CD8-positive, alpha-beta memory T cell (primary cell): Measurements from ENCODE around the gene MIOX. TPM values are rescaled to one million over a fixed set of nuclear protein-coding genes. Genes with fewer than 3 reads are reported as not detected.

Experiments used
- CTCF ChIA-PET: fragments of 350-600 bp; sonication (Branson Sonifier 250); formaldehyde crosslinking; loops from one replicate; lab custom pipeline; 2021; ENCODE audit warnings: antibody characterized with exemption; lab: Charles Lee
- POLR2A ChIA-PET: fragments of 350-600 bp; sonication (Branson Sonifier 250); formaldehyde crosslinking; loops from one replicate; lab custom pipeline; 2021; ENCODE audit warnings: antibody characterized with exemption; lab: Charles Lee
- DNase-seq, 5 donors: peaks; one replicate each; pipeline versions ENCODE4 v3.0.0 to v3.0.0-alpha.2; 2020 to 2022; ENCODE audit warnings: mixed read lengths in 1 of 5
- H3K27ac ChIP-seq: one replicate; pipeline ENCODE4 v1.7.0; 2013; ENCODE audit warnings: low read depth, mild to moderate bottlenecking, low read length, moderate library complexity
- H3K27me3 ChIP-seq: 2 replicates; pipeline ENCODE4 v1.7.0; 2013; ENCODE audit warnings: low read length, mild to moderate bottlenecking; ENCODE audit not compliant: insufficient read depth, poor library complexity, severe bottlenecking
- H3K36me3 ChIP-seq: 2 replicates; pipeline ENCODE4 v1.7.0; 2013; ENCODE audit warnings: mild to moderate bottlenecking, low read length, moderate library complexity; ENCODE audit not compliant: insufficient read depth
- H3K4me1 ChIP-seq: 2 replicates; pipeline ENCODE4 v1.7.0; 2013; ENCODE audit warnings: mild to moderate bottlenecking, low read length, moderate library complexity; ENCODE audit not compliant: insufficient read depth
- H3K4me3 ChIP-seq: 2 replicates; pipeline ENCODE4 v1.7.0; 2013; ENCODE audit warnings: mild to moderate bottlenecking, low read length
- H3K9me3 ChIP-seq: 2 replicates; pipeline ENCODE4 v1.7.0; 2013; ENCODE audit warnings: mild to moderate bottlenecking, low read length
- H3K27ac Mint-ChIP-seq, 8 donors: one replicate each; pipeline ENCODE4 v1.8.0; 2020 to 2021; ENCODE audit warnings: mixed read lengths in 8 of 8, mild to moderate bottlenecking in 6 of 8, inconsistent platforms in 3 of 8, moderate library complexity in 3 of 8
- H3K27me3 Mint-ChIP-seq, 2 donors: one replicate each; pipeline ENCODE4 v1.8.0; 2020 to 2021; ENCODE audit warnings: mixed read lengths in 2 of 2, mild to moderate bottlenecking in 1 of 2, moderate library complexity in 1 of 2
- H3K36me3 Mint-ChIP-seq, 3 donors: one replicate each; pipeline ENCODE4 v1.8.0; 2020 to 2021; ENCODE audit warnings: mixed read lengths in 3 of 3, inconsistent platforms in 1 of 3, mild to moderate bottlenecking in 1 of 3
- H3K4me1 Mint-ChIP-seq, 3 donors: one replicate each; pipeline ENCODE4 v1.8.0; 2020 to 2021; ENCODE audit warnings: mixed read lengths in 3 of 3, inconsistent platforms in 1 of 3, mild to moderate bottlenecking in 1 of 3
- H3K4me3 Mint-ChIP-seq, 7 donors: one replicate each; pipeline ENCODE4 v1.8.0; 2020 to 2021; ENCODE audit warnings: mixed read lengths in 7 of 7, mild to moderate bottlenecking in 6 of 7, moderate library complexity in 4 of 7, inconsistent platforms in 2 of 7
- H3K9me3 Mint-ChIP-seq, 5 donors: one replicate each; pipeline ENCODE4 v1.8.0; 2020 to 2022; ENCODE audit warnings: mixed read lengths in 5 of 5, mild to moderate bottlenecking in 3 of 5, moderate library complexity in 2 of 5, inconsistent platforms in 1 of 5
- polyA plus RNA-seq: library from polyadenylated mRNA; unstranded; fragments of 300-500 nt; fragmentation: Illumina TruSeq; gene quantifications from one replicate; pipeline ENCODE4 v1.2.3, GENCODE V29; 2021
- total RNA-seq, 2 experiments: library from RNA; stranded (reverse); gene quantifications; one replicate each; pipeline ENCODE4 v1.2.3, GENCODE V29; 2021

The MIOX gene
- total and polyA plus RNA-seq, 3 experiments from 2014 or later: 0.31 TPM; not detected in 2

GRCh38 chr22:50470491-50470890 lies 16.2 kb upstream of the MIOX start:
- no peak for DNase-seq
- Mint-ChIP-seq H3K27me3 (no peaks in the 10 kb centered on the region), H3K4me1 (peaks cover 61 to 81% (median 64%) of the 10 kb centered on the region in 3 donors), H3K36me3 (peaks cover 0 to 43% (median 2%) of the 10 kb centered on the region in 3 donors), H3K4me3 (peak overlapping the region; percentile 79 to 98 (median 83)), H3K9me3 (no peaks in the 10 kb centered on the region), H3K27ac (peak overlapping the region; percentile 78 to 99 (median 97))
- CTCF ChIA-PET: interaction anchor here (0.6 to 6.1 kb wide), 17 partner anchors 12 to 250 kb away, joined by 3 to 45 read pairs (median 4); partner anchors contain the start of genes LMF2, NCAPH2, SCO2 and TYMP
- no peaks in the 10 kb centered on the region for H3K27me3 ChIP-seq
- H3K4me1 ChIP-seq: peaks cover 62% of the 10 kb centered on the region
- peak overlapping the region; percentile 25 for H3K4me3 ChIP-seq
- H3K36me3 ChIP-seq: peaks cover 22% of the 10 kb centered on the region
- POLR2A ChIA-PET: interaction anchor here (1.0 to 2.6 kb wide), 11 partner anchors 9 to 151 kb away, joined by 3 to 18 read pairs (median 7); partner anchors contain the start of genes ADM2, LMF2, NCAPH2 and SCO2
- H3K27ac ChIP-seq: peak overlapping the region; percentile 49
- no peaks in the 10 kb centered on the region for H3K9me3 ChIP-seq

- H3K36me3 Mint-ChIP-seq: peaks cover 0 to 34% (median 2%) of the 10 kb centered on the region in 3 donors
These were observed 15.3 kb upstream of the MIOX start for GRCh38 chr22:50471197-50471847.

GRCh38 chr22:50471962-50472361 lies 14.7 kb upstream of the MIOX start:
- CTCF ChIA-PET: interaction anchor here (1.4 to 6.1 kb wide), 6 partner anchors 16 to 54 kb away, joined by 4 to 45 read pairs (median 6); partner anchors contain the start of gene SCO2
- Histone ChIP-seq H3K27ac (no peak overlapping the region), H3K9me3 (no peaks in the 10 kb centered on the region), H3K4me1 (peaks cover 64% of the 10 kb centered on the region), H3K27me3 (no peaks in the 10 kb centered on the region), H3K36me3 (peaks cover 9% of the 10 kb centered on the region), H3K4me3 (peak overlapping the region; percentile 74)
- peaks cover 57 to 75% (median 61%) of the 10 kb centered on the region in 3 donors for H3K4me1 Mint-ChIP-seq
- POLR2A ChIA-PET: interaction anchor here (1.0 kb wide), 1 partner anchor 28 kb away, joined by 5 read pairs; no protein-coding TSS in a partner anchor
- H3K27me3 Mint-ChIP-seq: no peaks in the 10 kb centered on the region
- no peaks in the 10 kb centered on the region for H3K9me3 Mint-ChIP-seq
- peak overlapping the region; percentile 78 to 99 (median 88) for H3K27ac Mint-ChIP-seq
- no peak for DNase-seq
- peaks cover 0 to 28% (median 0%) of the 10 kb centered on the region in 3 donors for H3K36me3 Mint-ChIP-seq
- H3K4me3 Mint-ChIP-seq: peak overlapping the region; percentile 59 to 98 (median 80)

More at GRCh38 chr22:50471197-50471847, 15.3 kb upstream of the MIOX start:
- H3K9me3 Mint-ChIP-seq: no peaks in the 10 kb centered on the region
- Histone ChIP-seq H3K9me3 (no peaks in the 10 kb centered on the region), H3K27me3 (no peaks in the 10 kb centered on the region), H3K27ac (peak overlapping the region; percentile 49), H3K36me3 (peaks cover 14% of the 10 kb centered on the region), H3K4me1 (peaks cover 64% of the 10 kb centered on the region), H3K4me3 (peak overlapping the region; percentile 25)
- H3K27me3 Mint-ChIP-seq: no peaks in the 10 kb centered on the region
- H3K4me3 Mint-ChIP-seq: peak overlapping the region; percentile 39 to 98 (median 82)
- ChIA-PET POLR2A (interaction anchor here (0.6 to 2.3 kb wide), 5 partner anchors 26 to 509 kb away, joined by 4 to 18 read pairs (median 10); partner anchors contain the start of genes LMF2, NCAPH2 and SCO2), CTCF (interaction anchor here (1.3 to 6.1 kb wide), 8 partner anchors 26 to 110 kb away, joined by 3 to 45 read pairs (median 10); partner anchors contain the start of gene SCO2)
- peak overlapping the region; percentile 78 to 99 (median 98) for H3K27ac Mint-ChIP-seq
- peaks cover 61 to 80% (median 64%) of the 10 kb centered on the region in 3 donors for H3K4me1 Mint-ChIP-seq
- peak in 1 of 5 donors; percentile 29 for DNase-seq

GRCh38 chr22:50473088-50473487 lies 13.6 kb upstream of the MIOX start:
- no peaks in the 10 kb centered on the region for H3K36me3 ChIP-seq
- H3K9me3 ChIP-seq: no peaks in the 10 kb centered on the region
- peaks cover 61% of the 10 kb centered on the region for H3K4me1 ChIP-seq
- Mint-ChIP-seq H3K9me3 (no peaks in the 10 kb centered on the region), H3K27me3 (no peaks in the 10 kb centered on the region), H3K27ac (peak overlapping the region; percentile 78 to 100 (median 95)), H3K36me3 (peaks cover 0 to 19% (median 0%) of the 10 kb centered on the region in 3 donors), H3K4me3 (peak overlapping the region; percentile 84 to 99 (median 96)), H3K4me1 (peaks cover 56 to 67% (median 60%) of the 10 kb centered on the region in 3 donors)
- CTCF ChIA-PET: interaction anchor here (1.0 to 6.1 kb wide), 9 partner anchors 10 to 131 kb away, joined by 3 to 45 read pairs (median 6); partner anchors contain the start of gene SCO2
- peak; percentile 36 to 68 (median 45) for DNase-seq
- H3K4me3 ChIP-seq: peak overlapping the region; percentile 74
- H3K27me3 ChIP-seq: no peaks in the 10 kb centered on the region
- POLR2A ChIA-PET: interaction anchor here (1.4 kb wide), 2 partner anchors 35 to 229 kb away, joined by 3 to 7 read pairs; partner anchors contain the start of genes LMF2 and NCAPH2
- H3K27ac ChIP-seq: no peak overlapping the region

GRCh38 chr22:50473855-50474671 lies 12.6 kb upstream of the MIOX start:
- Histone ChIP-seq H3K9me3 (no peaks in the 10 kb centered on the region), H3K4me3 (peak overlapping the region; percentile 74), H3K4me1 (peaks cover 52% of the 10 kb centered on the region), H3K27me3 (no peaks in the 10 kb centered on the region), H3K36me3 (no peaks in the 10 kb centered on the region), H3K27ac (peak overlapping the region; percentile 35)
- ChIA-PET CTCF (interaction anchor here (1.2 to 6.1 kb wide), 7 partner anchors 9 to 52 kb away, joined by 3 to 45 read pairs (median 6); partner anchors contain the start of gene SCO2), POLR2A (interaction anchor here (1.4 kb wide), 1 partner anchor 230 kb away, joined by 3 read pairs; no protein-coding TSS in a partner anchor)
- no peaks in the 10 kb centered on the region for H3K27me3 Mint-ChIP-seq
- peak in 2 of 5 donors; percentile 25 to 60 for DNase-seq
- H3K9me3 Mint-ChIP-seq: no peaks in the 10 kb centered on the region
- H3K36me3 Mint-ChIP-seq: peaks cover 0 to 14% (median 0%) of the 10 kb centered on the region in 3 donors
- peak overlapping the region; percentile 84 to 99 (median 96) for H3K4me3 Mint-ChIP-seq
- H3K27ac Mint-ChIP-seq: peak overlapping the region; percentile 78 to 100 (median 95)
- peaks cover 51 to 57% (median 51%) of the 10 kb centered on the region in 3 donors for H3K4me1 Mint-ChIP-seq

GRCh38 chr22:50474710-50475651 lies 11.7 kb upstream of the MIOX start, which contains the start of gene SBF1:
Gene SBF1, minus strand, starts transcription at chr22:50475035. Its CDS starts 195 bp downstream, at chr22:50474840.
- Histone ChIP-seq H3K27ac (peak within 1 kb of the TSS; percentile 54), H3K27me3 (no peaks in the 10 kb centered on the region), H3K9me3 (no peaks in the 10 kb centered on the region), H3K4me3 (peak within 1 kb of the TSS; percentile 74), H3K36me3 (no peaks in the 10 kb centered on the region), H3K4me1 (peaks cover 46% of the 10 kb centered on the region)
- POLR2A ChIA-PET: no interaction called here
- peaks cover 45 to 51% (median 46%) of the 10 kb centered on the region in 3 donors for H3K4me1 Mint-ChIP-seq
- H3K36me3 Mint-ChIP-seq: peaks cover 0 to 14% (median 0%) of the 10 kb centered on the region in 3 donors
- peak; percentile 81 to 91 (median 86) for DNase-seq
- CTCF ChIA-PET: no interaction called here
- no peaks in the 10 kb centered on the region for H3K9me3 Mint-ChIP-seq
- H3K27me3 Mint-ChIP-seq: no peaks in the 10 kb centered on the region
- peak within 1 kb of the TSS; percentile 87 to 99 (median 96) for H3K4me3 Mint-ChIP-seq
- peak within 1 kb of the TSS; percentile 78 to 100 (median 95) for H3K27ac Mint-ChIP-seq
